ENCODE results near the gene NTM. TPM values are rescaled to one million over a fixed set of nuclear protein-coding genes. Genes with fewer than 3 reads are reported as not detected.
"Not testable (repeated sequence)": the region's sequence is repeated elsewhere in the genome, so short reads cannot be mapped to it uniquely, and the experiment has no call there.

Gene NTM
- total RNA-seq, 4 donors from 2014 or later: 0.78 to 1.1 (median 0.88) TPM; not detected in 1

DNA sequence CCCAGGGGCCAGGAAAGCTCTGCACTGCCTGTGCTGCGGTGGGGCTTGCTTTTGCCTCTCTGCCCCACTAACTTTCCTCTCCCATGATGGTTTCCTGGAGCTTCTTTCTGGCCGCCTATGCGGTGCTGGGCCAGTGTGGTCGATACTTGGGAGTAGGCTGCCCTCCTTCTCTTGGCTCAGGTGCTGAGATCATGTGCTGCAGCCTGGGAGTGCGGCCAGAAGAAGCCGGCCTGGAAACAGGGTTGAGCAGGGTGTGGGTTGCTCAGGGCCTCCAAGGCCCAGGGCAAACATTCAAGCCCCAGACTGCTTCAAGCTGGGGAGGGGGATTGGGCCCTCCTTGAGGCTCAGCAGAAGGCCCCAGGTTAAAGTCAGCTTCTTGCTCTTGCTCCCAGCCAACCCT is 125.0 kb downstream of the NTM start:
- intact Hi-C loops (cut with DNase I): no loop called here
- 35 to 39% methylated on average over 5 to 6 of the region's 6 CpGs for WGBS, 2 donors
- no peak overlapping the region for H3K4me3 ChIP-seq (replicated peaks in 1 of 3)

GRCh38 chr11:131497686-131498085 is 127.3 kb downstream of the NTM start:
- H3K27me3 ChIP-seq; intact Hi-C loops (cut with DNase I); H3K9me3 ChIP-seq; H3K4me3 ChIP-seq (replicated peaks in 1 of 3); H3K4me1 ChIP-seq; H3K27ac ChIP-seq; H3K36me3 ChIP-seq; DNase-seq: not testable (repeated sequence)
- 89 to 92% methylated on average over 5 of the region's 5 CpGs for WGBS, 2 donors

More for the DNA sequence above, 125.0 kb downstream of the NTM start:
- Histone ChIP-seq H3K9me3 (no peaks in the 10 kb centered on the region), H3K27ac (no peak overlapping the region), H3K4me1 (peaks cover 0 to 9% of the 10 kb centered on the region in 2 donors), H3K27me3 (no peaks in the 10 kb centered on the region), H3K36me3 (no peaks in the 10 kb centered on the region)
- TF ChIP-seq POLR2A (IDR thresholded peaks at IDR 0.05) (no peak), CTCF (IDR thresholded peaks at IDR 0.05) (no peak)
- peak; percentile 68 to 83 for DNase-seq

GRCh38 chr11:131498631-131499160 is 128.3 kb downstream of the NTM start:
- Histone ChIP-seq H3K9me3 (no peaks in the 10 kb centered on the region), H3K36me3 (no peaks in the 10 kb centered on the region), H3K27ac (no peak overlapping the region), H3K4me3 (replicated peaks in 1 of 3) (no peak overlapping the region), H3K4me1 (peaks cover 0 to 9% of the 10 kb centered on the region in 2 donors), H3K27me3 (no peaks in the 10 kb centered on the region)
- no peak for DNase-seq
- 75 to 76% methylated on average over 7 of the region's 7 CpGs for WGBS, 2 donors
- intact Hi-C loops (cut with DNase I): no loop called here
- TF ChIP-seq CTCF (IDR thresholded peaks at IDR 0.05): no peak
- no peak for TF ChIP-seq POLR2A (IDR thresholded peaks at IDR 0.05)

DNA sequence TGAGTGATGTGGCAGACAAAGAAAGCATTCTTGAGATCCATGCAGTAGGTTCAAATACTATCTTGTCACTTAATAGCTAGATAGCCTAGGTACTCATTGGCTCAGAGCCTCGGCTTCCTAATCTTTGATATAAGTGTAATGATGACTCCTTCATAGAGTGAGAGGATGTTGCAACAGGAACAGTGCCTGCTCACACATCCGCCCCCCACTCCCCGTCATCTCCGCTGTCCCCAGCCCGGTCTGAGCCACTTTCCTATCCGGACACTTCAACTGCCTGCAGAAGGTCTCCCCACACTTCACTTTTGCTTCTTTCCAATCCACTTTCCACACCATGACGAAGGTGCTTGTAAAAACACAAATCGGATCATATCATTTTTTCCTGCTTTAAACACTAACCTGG is 128.8 kb downstream of the NTM start:
- DNase-seq: no peak
- TF ChIP-seq POLR2A (IDR thresholded peaks at IDR 0.05) (no peak), CTCF (IDR thresholded peaks at IDR 0.05) (no peak)
- Histone ChIP-seq H3K9me3 (no peaks in the 10 kb centered on the region), H3K4me3 (replicated peaks in 1 of 3) (no peak overlapping the region), H3K36me3 (no peaks in the 10 kb centered on the region), H3K4me1 (peaks cover 0 to 9% of the 10 kb centered on the region in 2 donors), H3K27ac (no peak overlapping the region), H3K27me3 (no peaks in the 10 kb centered on the region)
- 80 to 83% methylated on average over 8 of the region's 8 CpGs for WGBS, 2 donors
- intact Hi-C loops (cut with DNase I): no loop called here

GRCh38 chr11:131503017-131503416 is 132.6 kb downstream of the NTM start:
- H3K36me3 ChIP-seq: no peaks in the 10 kb centered on the region
- H3K4me1 ChIP-seq: no peaks in the 10 kb centered on the region
- H3K4me3 ChIP-seq (replicated peaks in 1 of 3): no peak overlapping the region
- no peaks in the 10 kb centered on the region for H3K9me3 ChIP-seq
- no peak for TF ChIP-seq POLR2A (IDR thresholded peaks at IDR 0.05)
- no peak for TF ChIP-seq CTCF (IDR thresholded peaks at IDR 0.05)
- no peak for DNase-seq
- H3K27me3 ChIP-seq: no peaks in the 10 kb centered on the region
- intact Hi-C loops (cut with DNase I): no loop called here
- WGBS, 2 donors: 50 to 53% methylated on average over 1 of the region's 1 CpG
- H3K27ac ChIP-seq: no peak overlapping the region
